ENCODE results near the gene RBBP5.

DNA sequence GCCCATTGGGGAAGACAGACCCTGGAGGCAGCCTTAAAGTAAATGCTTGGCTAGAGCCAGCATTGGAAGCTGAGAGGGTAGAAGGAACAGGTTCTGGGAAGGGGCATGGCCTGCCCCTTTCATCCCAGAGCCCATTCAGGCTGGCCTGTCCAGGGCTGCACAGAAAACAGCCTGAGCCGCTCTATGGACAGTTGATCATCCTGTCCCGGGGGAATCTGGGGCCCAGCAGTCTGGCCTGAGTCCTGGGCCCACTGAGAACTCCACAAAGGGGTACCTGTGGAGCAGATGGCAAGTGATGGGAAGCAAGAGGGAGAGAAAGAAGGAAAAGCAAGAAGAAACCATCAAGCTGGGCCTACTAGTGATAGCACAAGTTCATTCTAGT lies 50.8 kb downstream of the RBBP5 start:
- TF ChIP-seq CTCF (IDR thresholded peaks at IDR 0.05) (no peak), EZH2 (IDR thresholded peaks at IDR 0.05; ENCODE audit: borderline replicate concordance, insufficient read depth, low read depth, low read length, poor library complexity, severe bottlenecking) (no peak)

Data from B cell (primary cell).